ENCODE measurements around the gene C16orf74. TPM values are rescaled to one million over a fixed set of nuclear protein-coding genes. Genes with fewer than 3 reads are reported as not detected.

Gene C16orf74
- polyA plus RNA-seq, 1 donor: 1.8 TPM

- DNase-seq: no peak
These were observed 34.2 kb downstream of the C16orf74 start for GRCh38 chr16:85716680-85717038.

- DNase-seq: no peak
These were observed 34.7 kb downstream of the C16orf74 start for GRCh38 chr16:85716022-85716679.

- DNase-seq: peak; percentile 68
These were observed 35.5 kb downstream of the C16orf74 start for GRCh38 chr16:85715169-85716021.

GRCh38 chr16:85712801-85713200 lies 38.1 kb downstream of the C16orf74 start:
- no peak for DNase-seq

- DNase-seq: no peak
These were observed 38.8 kb downstream of the C16orf74 start for GRCh38 chr16:85711982-85712587.

DNA sequence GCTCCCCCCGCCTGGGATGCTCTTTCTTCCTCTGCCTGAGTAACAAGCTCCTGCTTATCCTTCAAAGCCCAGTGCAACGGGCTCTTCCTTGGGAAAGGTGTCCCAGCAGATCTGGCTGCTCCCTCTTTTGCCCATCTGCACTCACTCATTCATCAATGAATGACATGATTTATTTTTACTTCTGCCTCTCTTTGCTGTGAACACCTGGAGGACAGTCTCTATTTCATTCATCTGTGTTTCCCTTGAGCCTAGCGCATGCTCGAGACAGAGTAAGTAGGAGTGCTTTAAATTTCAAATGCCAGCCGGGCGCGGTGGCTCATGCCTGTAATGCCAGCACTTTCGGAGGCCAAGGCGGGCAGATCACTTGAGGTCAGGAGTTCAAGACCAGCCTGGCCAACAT lies 40.2 kb downstream of the C16orf74 start:
- DNase-seq: no peak

DNA sequence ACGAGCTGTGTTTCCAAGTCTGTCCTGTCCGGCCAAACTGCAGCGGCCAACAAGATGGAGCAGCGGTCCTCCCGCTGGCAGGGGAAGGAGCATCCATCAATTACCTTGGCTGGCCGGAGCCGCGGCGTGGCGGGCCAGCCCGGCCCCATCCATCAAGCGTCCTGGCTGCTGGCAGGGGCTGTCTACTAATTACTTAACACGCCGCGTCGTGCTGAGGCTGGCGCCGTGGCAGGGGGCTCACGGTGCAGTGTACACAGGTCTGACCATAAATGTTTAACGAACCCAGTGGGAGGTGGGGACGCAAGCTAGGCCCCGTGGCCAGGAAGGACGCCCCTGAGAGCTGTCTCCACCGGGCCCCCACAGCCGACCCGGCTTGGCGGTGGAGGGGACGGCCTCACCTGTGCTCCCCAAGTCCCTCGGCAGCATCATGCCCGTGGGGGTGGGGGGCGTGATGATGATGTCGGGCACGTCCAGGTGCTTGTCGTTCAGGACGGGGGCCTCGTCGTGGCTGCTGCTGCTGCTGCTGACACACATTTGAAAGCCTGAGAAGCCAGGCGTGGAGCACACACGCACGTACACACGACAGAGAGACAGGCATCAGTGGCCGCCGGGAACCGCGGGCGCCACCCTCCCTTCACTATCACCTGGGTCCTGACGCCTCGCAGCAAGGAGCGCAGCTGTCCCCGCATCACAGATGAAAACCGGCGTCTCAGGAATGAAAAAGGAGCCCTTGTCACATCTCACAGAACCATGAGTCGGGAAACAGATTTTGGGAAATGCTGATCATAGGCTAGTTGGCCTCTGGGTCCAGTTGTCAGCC lies 40.9 kb downstream of the C16orf74 start:
- DNase-seq: no peak

GRCh38 chr16:85708338-85708737 lies 42.6 kb downstream of the C16orf74 start:
- DNase-seq: no peak

GRCh38 chr16:85707528-85708095 lies 43.3 kb downstream of the C16orf74 start:
- DNase-seq: no peak

DNA sequence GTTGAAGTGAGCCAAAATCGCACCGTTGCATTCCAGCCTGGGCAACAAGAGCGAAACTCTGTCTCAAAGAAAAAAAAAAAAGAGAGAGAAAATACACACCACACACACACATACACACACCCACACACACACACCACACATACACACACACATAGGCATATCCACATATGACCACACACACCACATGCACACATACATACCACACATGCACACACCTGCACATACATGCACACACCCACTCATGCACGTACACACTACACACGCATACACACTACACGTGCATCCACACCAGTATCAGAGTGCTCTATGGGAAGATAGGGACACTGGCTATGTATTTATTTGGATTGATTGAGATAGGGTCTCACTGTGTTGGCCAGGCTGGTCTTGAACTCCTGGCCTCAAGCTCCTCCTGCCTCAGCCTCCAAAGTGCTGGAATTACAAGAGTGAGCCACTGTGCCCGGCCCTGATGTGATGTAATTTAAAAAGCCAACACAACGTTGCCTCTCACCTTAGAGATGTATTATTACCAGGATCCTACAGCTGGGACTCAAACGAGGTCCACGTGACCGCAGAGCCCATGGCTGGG lies 44.4 kb downstream of the C16orf74 start:
- DNase-seq: no peak

DNA sequence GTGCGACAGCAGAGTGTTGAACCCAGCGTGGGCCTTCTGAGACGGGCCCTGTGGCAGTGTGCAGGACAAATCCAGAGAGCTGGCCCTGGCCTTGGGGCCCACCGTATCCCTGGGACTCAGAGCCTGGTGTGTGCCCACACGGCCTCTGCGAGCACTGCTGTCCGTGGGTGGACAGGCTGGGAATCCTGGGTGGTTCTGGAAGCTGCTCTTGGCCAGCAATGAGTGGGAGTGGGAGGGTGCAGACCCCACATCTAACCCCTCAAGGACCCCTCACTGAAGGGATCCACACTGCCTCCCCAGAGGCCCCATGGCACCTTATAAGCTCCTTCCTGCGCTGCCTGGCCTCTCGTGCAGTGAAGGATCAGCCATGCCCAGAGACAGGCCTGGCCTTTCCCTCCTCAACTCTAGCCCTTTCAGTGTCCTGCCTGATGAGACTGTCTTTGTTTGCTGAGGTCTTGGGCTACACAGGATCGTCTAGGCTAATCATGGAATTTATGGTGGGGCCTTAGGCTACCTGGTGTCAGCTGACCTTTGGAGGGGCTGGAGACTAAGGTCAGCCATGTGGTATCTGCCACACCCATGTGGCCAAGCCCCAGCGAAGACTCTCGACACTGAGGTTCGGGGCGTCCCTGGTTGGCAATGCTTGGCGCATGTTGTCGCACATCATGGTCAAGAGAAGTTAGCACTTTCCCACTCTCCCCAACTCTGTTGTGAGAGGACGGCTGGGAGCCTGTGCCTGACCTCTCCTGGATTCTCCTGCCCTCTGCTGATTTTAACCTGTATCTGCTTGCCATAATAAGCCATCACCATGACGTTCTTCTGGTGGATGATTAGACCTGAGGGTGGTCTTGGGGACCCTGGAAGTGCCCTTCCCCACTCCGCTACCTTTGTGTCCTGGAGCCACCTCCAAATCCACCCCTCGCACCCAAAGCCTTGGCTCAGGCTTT lies 45.7 kb downstream of the C16orf74 start:
- no peak for DNase-seq

DNA sequence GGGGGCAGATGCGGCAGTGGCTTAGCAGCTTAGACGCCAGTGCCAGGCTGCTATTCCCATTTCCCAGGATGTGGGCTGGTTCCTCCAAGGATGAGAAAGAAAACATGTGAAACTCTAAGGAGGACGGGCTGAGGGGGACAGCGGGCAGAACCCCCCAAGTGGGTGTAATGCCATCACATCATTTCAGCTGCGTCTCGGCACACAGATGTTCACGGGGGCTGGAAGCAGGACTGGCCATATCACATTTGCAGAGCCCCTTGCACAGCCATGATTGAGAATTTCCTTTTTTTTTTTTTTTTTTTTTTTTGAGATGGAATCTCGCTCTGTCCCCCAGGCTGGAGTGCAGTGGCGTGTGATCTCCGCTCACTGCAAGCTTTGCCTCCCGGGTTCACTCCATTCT lies 46.9 kb downstream of the C16orf74 start:
- no peak for DNase-seq

DNA sequence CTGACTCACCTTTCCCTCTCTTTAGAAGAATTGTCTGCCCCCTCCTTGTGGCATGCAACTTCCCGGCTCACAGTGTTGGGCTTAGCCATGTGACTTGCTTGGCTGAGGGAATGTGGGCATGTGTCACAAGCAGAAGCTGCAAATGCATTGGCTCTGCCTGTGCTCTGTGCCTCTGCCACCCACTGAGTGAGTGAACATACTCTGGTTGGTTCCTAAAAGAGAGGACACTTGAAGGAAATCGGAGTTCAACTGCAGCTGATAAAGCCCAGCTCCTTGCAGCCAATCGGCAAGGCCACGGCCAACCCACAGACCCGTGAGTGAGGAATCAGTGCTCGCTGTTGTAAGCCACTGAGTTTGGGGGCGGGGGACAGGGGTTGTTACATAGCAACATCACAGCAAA lies 51.3 kb downstream of the C16orf74 start:
- DNase-seq: no peak

DNA sequence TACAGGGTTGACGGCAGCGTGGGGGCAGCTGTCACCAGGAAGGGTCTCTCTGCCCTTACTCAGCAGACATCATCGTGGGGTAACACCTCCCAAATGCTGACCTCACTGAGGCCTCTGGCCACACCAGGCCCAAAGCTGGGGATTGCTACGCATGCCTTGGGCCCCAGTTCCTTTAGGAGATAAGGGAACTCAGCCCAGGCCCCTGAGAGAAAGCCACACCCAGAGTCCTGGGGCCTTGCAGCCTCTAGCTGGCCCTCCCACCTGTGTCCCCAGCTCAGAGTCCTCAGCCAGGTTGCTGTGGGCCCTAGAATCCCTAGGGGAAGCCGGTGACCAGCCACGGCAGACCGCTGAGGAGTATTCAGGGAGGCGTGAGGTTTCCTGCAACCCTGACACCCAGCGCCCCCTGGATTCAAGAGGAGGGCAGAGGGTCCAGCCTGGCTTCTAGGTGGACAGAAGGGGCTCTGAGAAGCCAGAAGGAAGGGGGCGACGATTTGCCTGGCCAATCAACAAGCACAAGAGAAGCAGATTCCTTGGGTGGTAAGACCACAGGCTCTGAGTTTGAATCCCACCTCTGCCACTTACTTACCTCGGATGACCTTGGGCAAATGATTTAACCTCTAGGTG lies 51.8 kb downstream of the C16orf74 start:
- DNase-seq: no peak

DNA sequence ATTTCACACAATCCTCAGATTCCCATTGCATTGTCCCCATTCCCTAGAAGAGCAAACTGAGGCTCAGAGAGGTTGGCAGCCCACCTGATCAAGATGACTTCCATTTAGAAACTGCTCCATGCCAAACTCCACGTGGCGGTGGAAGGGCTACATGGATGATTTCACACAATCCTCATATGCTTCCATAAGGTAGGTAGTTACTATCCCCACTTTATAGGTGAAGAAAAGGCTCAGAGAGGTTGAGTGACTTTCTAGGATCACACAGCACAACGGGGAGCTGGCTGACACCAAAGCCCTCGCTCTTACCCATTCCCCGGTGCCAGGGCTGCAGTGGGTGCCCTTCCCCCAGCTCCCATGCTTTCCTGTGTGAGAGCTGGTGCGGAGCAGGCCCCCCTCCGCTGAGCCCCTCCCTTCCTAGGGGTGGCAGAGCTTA lies 52.4 kb downstream of the C16orf74 start:
- no peak for DNase-seq

GRCh38 chr16:85697431-85697830 lies 53.5 kb downstream of the C16orf74 start:
- DNase-seq: no peak

DNA sequence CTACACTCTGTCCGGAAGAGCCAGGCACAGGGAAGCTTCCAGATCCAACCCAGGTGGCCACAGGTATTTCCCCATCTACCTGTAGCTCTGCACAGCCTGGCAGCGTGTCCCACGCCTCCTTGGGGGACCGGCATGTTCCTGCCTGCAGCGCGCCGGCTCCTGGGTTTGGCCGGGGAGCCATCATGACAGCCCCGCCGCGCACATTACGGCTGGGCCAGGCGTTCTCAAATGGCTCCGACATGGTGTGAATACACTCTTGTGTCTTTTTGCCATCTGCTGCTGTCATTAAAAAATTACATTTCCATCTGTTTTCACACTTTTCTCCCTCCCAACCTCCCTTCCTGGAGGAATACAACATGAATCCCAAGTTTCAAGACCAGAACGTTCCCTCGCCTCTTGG lies 54.1 kb downstream of the C16orf74 start:
- DNase-seq: no peak

GRCh38 chr16:85695196-85696128 lies 55.4 kb downstream of the C16orf74 start:
- no peak for DNase-seq

DNA sequence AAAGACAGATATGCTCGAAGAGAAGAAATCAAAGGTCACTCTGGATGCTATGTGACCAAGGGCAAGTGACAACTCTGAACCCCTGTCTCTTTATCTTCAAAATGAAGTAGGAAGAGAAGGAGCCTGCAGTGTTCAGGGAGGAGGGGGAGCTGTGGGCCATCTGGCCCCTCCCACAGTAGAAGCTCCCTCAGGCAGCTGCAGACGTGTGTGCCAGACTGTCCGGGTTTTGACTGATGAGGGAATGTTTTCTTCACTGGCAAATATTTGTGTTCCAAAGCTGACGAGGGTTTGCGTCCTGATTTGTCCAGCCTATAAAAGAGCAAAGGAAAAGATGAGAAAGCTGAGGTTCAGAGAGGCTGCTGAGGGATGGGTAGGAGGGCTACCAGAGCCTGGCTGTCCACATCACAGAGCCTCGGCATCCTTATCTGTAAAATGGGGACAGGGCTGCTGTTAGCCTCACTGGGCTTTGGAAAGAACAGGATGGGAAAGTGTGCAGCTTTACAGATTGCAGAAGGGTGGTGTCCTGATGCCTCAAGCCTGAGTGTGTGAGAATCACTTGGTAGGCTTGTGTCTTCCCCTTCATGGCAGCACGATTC lies 60.3 kb downstream of the C16orf74 start:
- DNase-seq: no peak

All from hindlimb muscle (tissue), 1 donor.